B cell (primary cell): Measurements from ENCODE around the gene TEX19. TPM values are rescaled to one million over a fixed set of nuclear protein-coding genes. Genes with fewer than 3 reads are reported as not detected.

ENCODE experiments used
- ATAC-seq: fragments of 200-7000 bp; cut with Tn5 transposase; one replicate; pipeline ENCODE4 v1.10.0; 2021; ENCODE audit warnings: low read depth, mild to moderate bottlenecking, moderate number of reproducible peaks, moderate library complexity
- CTCF ChIA-PET: fragments of 350-600 bp; sonication (Branson Sonifier 250); formaldehyde crosslinking; loops from one replicate; lab custom pipeline; 2021; ENCODE audit warnings: antibody characterized with exemption, inconsistent platforms; lab: Charles Lee
- POLR2A ChIA-PET: fragments of 350-600 bp; sonication (Branson Sonifier 250); formaldehyde crosslinking; loops from one replicate; lab custom pipeline; 2021; ENCODE audit warnings: antibody characterized with exemption; lab: Charles Lee
- DNase-seq: peaks from one replicate; pipeline ENCODE4 v3.0.0; 2013
- H2AFZ ChIP-seq: 2 replicates; pipeline ENCODE4 v1.6.1; 2012; ENCODE audit warnings: mild to moderate bottlenecking, low read depth, low read length; ENCODE audit not compliant: insufficient read depth, poor library complexity, severe bottlenecking
- H3K27ac ChIP-seq, 2 donors: 1 replicate in 1 of 2; 2 replicates in 1 of 2; pipeline ENCODE4 v1.5.1; 2012 to 2013; ENCODE audit warnings: low read length in 2 of 2, mild to moderate bottlenecking in 2 of 2, moderate library complexity in 1 of 2
- H3K27me3 ChIP-seq, 4 experiments: fragments of 200-600 bp in 1 of 4; sonication (generic) in 1 of 4; replicated peaks in 1 of 4; 1 replicate in 2 of 4; 2 replicates in 2 of 4; pipeline versions ENCODE4 v1.6.1 to v1.7.0; 2013 to 2016; ENCODE audit warnings: low read length in 3 of 4, mild to moderate bottlenecking in 2 of 4, mixed read lengths in 1 of 4, moderate library complexity in 1 of 4; ENCODE audit not compliant: insufficient read depth in 4 of 4, control insufficient read depth in 3 of 4; ENCODE audit errors: control extremely low read depth in 1 of 4
- H3K36me3 ChIP-seq, 2 experiments: replicated peaks in 1 of 2; 1 replicate in 1 of 2; 2 replicates in 1 of 2; pipeline versions ENCODE4 v1.6.1 to v1.7.1; 2013; ENCODE audit warnings: low read length in 1 of 2; ENCODE audit not compliant: insufficient read depth in 2 of 2, control insufficient read depth in 1 of 2; ENCODE audit errors: control extremely low read depth in 1 of 2, extremely low read depth in 1 of 2
- H3K4me1 ChIP-seq, 2 donors: fragments of 200-600 bp in 1 of 2; sonication (generic) in 1 of 2; 1 replicate in 1 of 2; 2 replicates in 1 of 2; pipeline versions ENCODE4 v1.5.1 to v1.6.1; 2013 to 2017; ENCODE audit warnings: low read length in 2 of 2; ENCODE audit not compliant: control insufficient read depth in 2 of 2, insufficient read depth in 2 of 2
- H3K4me2 ChIP-seq: replicated peaks from 2 replicates; pipeline ENCODE3; 2012; ENCODE audit warnings: mild to moderate bottlenecking, low read depth, low read length; ENCODE audit not compliant: poor library complexity, severe bottlenecking
- H3K4me3 ChIP-seq, 5 experiments: fragments of 200-600 bp in 1 of 5; sonication (generic) in 1 of 5; 1 replicate in 3 of 5; 2 replicates in 2 of 5; pipeline versions ENCODE4 v1.5.1 to v1.7.0; 2011 to 2016; ENCODE audit warnings: low read length in 4 of 5, mild to moderate bottlenecking in 4 of 5, low read depth in 2 of 5, control low read depth in 1 of 5, moderate library complexity in 1 of 5; ENCODE audit not compliant: insufficient read depth in 1 of 5; ENCODE audit errors: control extremely low read depth in 1 of 5, extremely low read depth in 1 of 5
- H3K79me2 ChIP-seq: fragments of 200-600 bp; sonication (generic); one replicate; pipeline ENCODE4 v1.6.0; 2016; ENCODE audit warnings: low read length; ENCODE audit not compliant: control insufficient read depth, insufficient read depth
- H3K9ac ChIP-seq: fragments of 200-600 bp; sonication (generic); 2 replicates; pipeline ENCODE4 v1.6.1; 2017; ENCODE audit warnings: mild to moderate bottlenecking, low read length, moderate library complexity
- H3K9me3 ChIP-seq, 3 donors: one replicate each; pipeline versions ENCODE4 v1.6.1 to v1.7.1; 2013; ENCODE audit warnings: low read length in 2 of 3; ENCODE audit not compliant: control insufficient read depth in 2 of 3, insufficient read depth in 1 of 3; ENCODE audit errors: control extremely low read depth in 1 of 3
- H4K20me1 ChIP-seq: 2 replicates; pipeline ENCODE4 v1.6.0; 2012; ENCODE audit warnings: mild to moderate bottlenecking, low read length; ENCODE audit not compliant: insufficient read depth, control insufficient read depth, poor library complexity, severe bottlenecking
- H3K27ac Mint-ChIP-seq: one replicate; pipeline ENCODE4 v1.8.0; 2021; ENCODE audit warnings: mixed read lengths
- H3K27me3 Mint-ChIP-seq: one replicate; pipeline ENCODE4 v1.8.0; 2021; ENCODE audit warnings: mixed read lengths
- H3K4me1 Mint-ChIP-seq: one replicate; pipeline ENCODE4 v1.8.0; 2021; ENCODE audit warnings: mixed read lengths
- H3K4me3 Mint-ChIP-seq: one replicate; pipeline ENCODE4 v1.8.0; 2021; ENCODE audit warnings: mixed read lengths
- H3K9me3 Mint-ChIP-seq: one replicate; pipeline ENCODE4 v1.8.0; 2022; ENCODE audit warnings: mixed read lengths; ENCODE audit not compliant: insufficient read depth
- EZH2 ChIP-seq: IDR thresholded peaks from 2 replicates; pipeline ENCODE4 v1.6.1; 2012; ENCODE audit warnings: borderline replicate concordance, low read depth, mild to moderate bottlenecking, moderate library complexity, low read length; ENCODE audit not compliant: insufficient read depth, poor library complexity, severe bottlenecking
- WGBS: methylation state at CpG from one replicate; pipeline ENCODE4 v1.1.5; 2013; ENCODE audit warnings: missing lambda C conversion rate; ENCODE audit not compliant: insufficient coverage; 5-methylcytosine and 5-hydroxymethylcytosine counted together
- intact Hi-C: fragments of 100-400 bp; cut with micrococcal nuclease; formaldehyde crosslinking; loops from one replicate; pipeline ENCODE4 v1.10.0; 2022
- polyA plus RNA-seq: library from polyadenylated mRNA; depleted of rRNA; stranded (reverse); fragments of >200 nt; gene quantifications from 2 replicates; pipeline ENCODE4 v1.2.3, GENCODE V29; 2012
- total RNA-seq, 2 donors: library from RNA; stranded (reverse); fragments of 120-200 nt in 1 of 2; gene quantifications; 1 replicate in 1 of 2; 2 replicates in 1 of 2; pipeline versions ENCODE4 v1.2.3 to v1.2.4, GENCODE V29; 2013 to 2022
- TF ChIP-seq, protein P1 (sequence below): fragments of 200-600 bp; IDR thresholded peaks from one replicate; pipeline ENCODE4 v1.8.0; 2022; ENCODE audit warnings: antibody characterized with exemption, mild to moderate bottlenecking

The TEX19 gene
- total and polyA plus RNA-seq, 2 donors (not counting 1 experiment from before 2014, with no cell fraction given): not detected

- CTCF ChIA-PET: interaction anchor here (2.4 kb wide), 1 partner anchor 14 kb away, joined by 6 read pairs; no protein-coding TSS in a partner anchor
- POLR2A ChIA-PET: no interaction called here
- peak within 1 kb of the TSS; percentile 89 for H3K4me2 ChIP-seq
- WGBS: 8% methylated on average over 108 of the region's 109 CpGs
- peak within 1 kb of the TSS; percentile 68 for H2AFZ ChIP-seq
- Mint-ChIP-seq H3K4me3 (peak within 1 kb of the TSS; percentile 82), H3K27me3 (peaks cover 37% of the 10 kb centered on the region), H3K27ac (no peak within 1 kb of the TSS), H3K4me1 (peaks cover 24% of the 10 kb centered on the region), H3K9me3 (no peaks in the 10 kb centered on the region)
- peak within 1 kb of the TSS; percentile 70 for H3K9ac ChIP-seq
- H3K4me3 ChIP-seq: peak within 1 kb of the TSS in 4 of 5 experiments; percentile 38 to 72 (median 41)
- no peak for DNase-seq
- no peak for ATAC-seq
- H3K27me3 ChIP-seq: peaks cover 0 to 38% (median 14%) of the 10 kb centered on the region in 4 experiments
- H3K36me3 ChIP-seq: no peaks in the 10 kb centered on the region
- H3K27ac ChIP-seq: no peak within 1 kb of the TSS
- H3K79me2 ChIP-seq: no peaks in the 10 kb centered on the region
- no peaks in the 10 kb centered on the region for H4K20me1 ChIP-seq
- intact Hi-C loops: no loop called here
- peaks cover 23 to 27% of the 10 kb centered on the region in 2 donors for H3K4me1 ChIP-seq
- TF ChIP-seq EZH2: no peak
- TF ChIP-seq, protein P1, sequence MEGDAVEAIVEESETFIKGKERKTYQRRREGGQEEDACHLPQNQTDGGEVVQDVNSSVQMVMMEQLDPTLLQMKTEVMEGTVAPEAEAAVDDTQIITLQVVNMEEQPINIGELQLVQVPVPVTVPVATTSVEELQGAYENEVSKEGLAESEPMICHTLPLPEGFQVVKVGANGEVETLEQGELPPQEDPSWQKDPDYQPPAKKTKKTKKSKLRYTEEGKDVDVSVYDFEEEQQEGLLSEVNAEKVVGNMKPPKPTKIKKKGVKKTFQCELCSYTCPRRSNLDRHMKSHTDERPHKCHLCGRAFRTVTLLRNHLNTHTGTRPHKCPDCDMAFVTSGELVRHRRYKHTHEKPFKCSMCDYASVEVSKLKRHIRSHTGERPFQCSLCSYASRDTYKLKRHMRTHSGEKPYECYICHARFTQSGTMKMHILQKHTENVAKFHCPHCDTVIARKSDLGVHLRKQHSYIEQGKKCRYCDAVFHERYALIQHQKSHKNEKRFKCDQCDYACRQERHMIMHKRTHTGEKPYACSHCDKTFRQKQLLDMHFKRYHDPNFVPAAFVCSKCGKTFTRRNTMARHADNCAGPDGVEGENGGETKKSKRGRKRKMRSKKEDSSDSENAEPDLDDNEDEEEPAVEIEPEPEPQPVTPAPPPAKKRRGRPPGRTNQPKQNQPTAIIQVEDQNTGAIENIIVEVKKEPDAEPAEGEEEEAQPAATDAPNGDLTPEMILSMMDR: no peak
- H3K9me3 ChIP-seq: peaks cover 0 to 11% (median 0%) of the 10 kb centered on the region in 3 donors
Measured at GRCh38 chr17:82371333-82372248, 12.5 kb downstream of the TEX19 start, which contains the start of gene UTS2R. TSS of gene UTS2R (plus strand) at chr17:82371765. CDS start at chr17:82374325, 2,560 bp downstream.
